Spleen (tissue), 7 donors: ENCODE data around the gene RPS6KA2.

ENCODE experiments used
- CTCF ChIP-seq, 11 experiments: fragments of 200-600 bp in 7 of 11; fragments of 450-650 bp in 4 of 11; sonication (generic) in 4 of 11; IDR thresholded peaks in 8 of 11; conservative IDR thresholded peaks in 3 of 11; 1 replicate in 7 of 11; 2 replicates in 4 of 11; pipeline versions ENCODE4 v1.4.0 to v1.8.0; 2016 to 2021; ENCODE audit warnings: antibody characterized with exemption in 11 of 11, inconsistent platforms in 4 of 11, mild to moderate bottlenecking in 1 of 11
- POLR2AphosphoS5 ChIP-seq, 3 donors: sonication (generic); formaldehyde crosslinking; IDR thresholded peaks; one replicate each; pipeline ENCODE4 v1.5.1; 2017; ENCODE audit warnings: antibody characterized with exemption in 3 of 3
- donor health status: DM: no; HTN: no; CAD: no; lungs with moderate emphysema.
- donor health status: DM: no; HTN: no; CAD: no.
- donor health status: DM: no; HTN: no; CAD: no.

GRCh38 chr6:166488701-166489100, 138.3 kb downstream of the RPS6KA2 start:
- TF ChIP-seq CTCF (IDR thresholded peaks at IDR 0.05 in 8 of 11, conservative IDR thresholded peaks at IDR 0.05 in 3 of 11), result no peak
- no peak for TF ChIP-seq POLR2AphosphoS5 (IDR thresholded peaks at IDR 0.05)
